HEK293 (cell line): Measurements from ENCODE around the gene MAEA.

Experiments used
- CTCF ChIA-PET: fragments of 350-600 bp; formaldehyde crosslinking; extraction: SDS; loops from one replicate; lab custom pipeline; 2021; ENCODE audit warnings: antibody characterized with exemption; lab: Yijun Ruan, JAX
- POLR2A ChIA-PET: fragments of 300-600 bp; formaldehyde crosslinking; extraction: SDS; loops from one replicate; lab custom pipeline; 2020; ENCODE audit warnings: antibody characterized with exemption, inconsistent platforms; lab: Yijun Ruan, JAX
- H3K27ac ChIP-seq: fragments of 200-500 bp; sonication (Bioruptor generic); 2 replicates; pipeline ENCODE4 v1.5.1; 2014; ENCODE audit warnings: low read depth, low read length, control low read depth, inconsistent platforms; ENCODE audit errors: extremely low read depth
- H3K36me3 ChIP-seq, 2 experiments: fragments of 200-500 bp in 1 of 2; sonication (Bioruptor generic) in 1 of 2; 1 replicate in 1 of 2; 2 replicates in 1 of 2; pipeline ENCODE4 v1.5.1; 2014 to 2017; ENCODE audit warnings: inconsistent platforms in 2 of 2, low read length in 2 of 2; ENCODE audit not compliant: control insufficient read depth in 2 of 2, insufficient read depth in 1 of 2
- H3K4me1 ChIP-seq: fragments of 200-500 bp; sonication (Bioruptor generic); 2 replicates; pipeline ENCODE4 v1.5.1; 2014; ENCODE audit warnings: mild to moderate bottlenecking, low read length, inconsistent platforms; ENCODE audit not compliant: control insufficient read depth, insufficient read depth
- H3K4me3 ChIP-seq: 2 replicates; pipeline ENCODE4 v1.5.1; 2011; ENCODE audit warnings: low read depth, mild to moderate bottlenecking, control low read depth, low read length, moderate library complexity
- H3K9me3 ChIP-seq: fragments of 200-500 bp; sonication (Bioruptor generic); 2 replicates; pipeline ENCODE4 v1.5.1; 2014; ENCODE audit warnings: low read depth, low read length, inconsistent platforms; ENCODE audit not compliant: control insufficient read depth, insufficient read depth
- ATF2 ChIP-seq: fragments of 450-650 bp; formaldehyde crosslinking; IDR thresholded peaks from 2 replicates; pipeline ENCODE4 v1.5.1; 2016; ENCODE audit warnings: missing biosample characterization, missing genetic modification characterization, low read depth
- GLI4 ChIP-seq: fragments of 450-650 bp; formaldehyde crosslinking; IDR thresholded peaks from 2 replicates; pipeline ENCODE4 v1.5.1; 2016; ENCODE audit warnings: missing biosample characterization, missing genetic modification characterization
- KLF16 ChIP-seq: fragments of 450-650 bp; formaldehyde crosslinking; IDR thresholded peaks from 2 replicates; pipeline ENCODE4 v1.5.1; 2017; ENCODE audit warnings: missing biosample characterization, missing genetic modification characterization
- PRDM6 ChIP-seq: fragments of 450-650 bp; formaldehyde crosslinking; IDR thresholded peaks from 2 replicates; pipeline ENCODE4 v1.5.1; 2017; ENCODE audit warnings: missing biosample characterization, missing genetic modification characterization
- REST ChIP-seq: fragments of 450-650 bp; formaldehyde crosslinking; IDR thresholded peaks from 2 replicates; pipeline ENCODE4 v1.5.1; 2016; ENCODE audit warnings: missing biosample characterization, missing genetic modification characterization
- SCRT1 ChIP-seq: fragments of 450-650 bp; formaldehyde crosslinking; IDR thresholded peaks from 2 replicates; pipeline ENCODE4 v1.5.1; 2016; ENCODE audit warnings: missing biosample characterization, missing genetic modification characterization, borderline replicate concordance
- ZBTB11 ChIP-seq: fragments of 450-650 bp; formaldehyde crosslinking; conservative IDR thresholded peaks from 2 replicates; pipeline ENCODE4 v1.5.1; 2016; ENCODE audit warnings: low read depth, missing biosample characterization, missing genetic modification characterization
- ZBTB21 ChIP-seq: fragments of 450-650 bp; formaldehyde crosslinking; IDR thresholded peaks from 2 replicates; pipeline ENCODE4 v1.5.1; 2017; ENCODE audit warnings: missing biosample characterization, missing genetic modification characterization
- ZNF157 ChIP-seq: fragments of 450-650 bp; formaldehyde crosslinking; IDR thresholded peaks from 2 replicates; pipeline ENCODE4 v1.5.1; 2016; ENCODE audit warnings: missing biosample characterization, missing genetic modification characterization
- ZNF223 ChIP-seq: fragments of 450-650 bp; formaldehyde crosslinking; IDR thresholded peaks from 2 replicates; pipeline ENCODE4 v1.5.1; 2016; ENCODE audit warnings: missing biosample characterization, missing genetic modification characterization
- ZNF248 ChIP-seq: fragments of 450-650 bp; formaldehyde crosslinking; IDR thresholded peaks from 2 replicates; pipeline ENCODE4 v1.5.1; 2017; ENCODE audit warnings: missing biosample characterization, missing genetic modification characterization
- ZNF302 ChIP-seq: fragments of 450-650 bp; formaldehyde crosslinking; IDR thresholded peaks from 2 replicates; pipeline ENCODE4 v1.5.1; 2016; ENCODE audit warnings: missing biosample characterization, missing genetic modification characterization, low read depth
- ZNF311 ChIP-seq: fragments of 450-650 bp; formaldehyde crosslinking; IDR thresholded peaks from 2 replicates; pipeline ENCODE4 v1.5.1; 2017; ENCODE audit warnings: missing biosample characterization, missing genetic modification characterization, borderline replicate concordance
- ZNF501 ChIP-seq: fragments of 450-650 bp; formaldehyde crosslinking; IDR thresholded peaks from 2 replicates; pipeline ENCODE4 v1.5.1; 2016; ENCODE audit warnings: missing biosample characterization, missing genetic modification characterization
- ZNF510 ChIP-seq: fragments of 450-650 bp; formaldehyde crosslinking; IDR thresholded peaks from 2 replicates; pipeline ENCODE4 v1.5.1; 2018; ENCODE audit warnings: mild to moderate bottlenecking, missing genetic modification characterization, missing biosample characterization; ENCODE audit not compliant: insufficient replicate concordance
- ZSCAN30 ChIP-seq: fragments of 450-650 bp; IDR thresholded peaks from 2 replicates; pipeline ENCODE4 v1.5.1; 2018; ENCODE audit warnings: missing biosample characterization, mild to moderate bottlenecking, missing genetic modification characterization, moderate library complexity
- TF ChIP-seq, protein P1 (sequence below): fragments of 450-650 bp; formaldehyde crosslinking; IDR thresholded peaks from 2 replicates; pipeline ENCODE4 v1.5.1; 2016; ENCODE audit warnings: missing biosample characterization, missing genetic modification characterization
- TF ChIP-seq, protein P2 (sequence below): fragments of 450-650 bp; formaldehyde crosslinking; optimal IDR thresholded peaks from 2 replicates; pipeline ENCODE3; 2016; ENCODE audit warnings: missing biosample characterization, mild to moderate bottlenecking, missing genetic modification characterization
- TF ChIP-seq, protein P3 (sequence below): fragments of 450-650 bp; formaldehyde crosslinking; IDR thresholded peaks from 2 replicates; pipeline ENCODE4 v1.5.1; 2016; ENCODE audit warnings: missing biosample characterization, missing genetic modification characterization

MAEA gene

DNA sequence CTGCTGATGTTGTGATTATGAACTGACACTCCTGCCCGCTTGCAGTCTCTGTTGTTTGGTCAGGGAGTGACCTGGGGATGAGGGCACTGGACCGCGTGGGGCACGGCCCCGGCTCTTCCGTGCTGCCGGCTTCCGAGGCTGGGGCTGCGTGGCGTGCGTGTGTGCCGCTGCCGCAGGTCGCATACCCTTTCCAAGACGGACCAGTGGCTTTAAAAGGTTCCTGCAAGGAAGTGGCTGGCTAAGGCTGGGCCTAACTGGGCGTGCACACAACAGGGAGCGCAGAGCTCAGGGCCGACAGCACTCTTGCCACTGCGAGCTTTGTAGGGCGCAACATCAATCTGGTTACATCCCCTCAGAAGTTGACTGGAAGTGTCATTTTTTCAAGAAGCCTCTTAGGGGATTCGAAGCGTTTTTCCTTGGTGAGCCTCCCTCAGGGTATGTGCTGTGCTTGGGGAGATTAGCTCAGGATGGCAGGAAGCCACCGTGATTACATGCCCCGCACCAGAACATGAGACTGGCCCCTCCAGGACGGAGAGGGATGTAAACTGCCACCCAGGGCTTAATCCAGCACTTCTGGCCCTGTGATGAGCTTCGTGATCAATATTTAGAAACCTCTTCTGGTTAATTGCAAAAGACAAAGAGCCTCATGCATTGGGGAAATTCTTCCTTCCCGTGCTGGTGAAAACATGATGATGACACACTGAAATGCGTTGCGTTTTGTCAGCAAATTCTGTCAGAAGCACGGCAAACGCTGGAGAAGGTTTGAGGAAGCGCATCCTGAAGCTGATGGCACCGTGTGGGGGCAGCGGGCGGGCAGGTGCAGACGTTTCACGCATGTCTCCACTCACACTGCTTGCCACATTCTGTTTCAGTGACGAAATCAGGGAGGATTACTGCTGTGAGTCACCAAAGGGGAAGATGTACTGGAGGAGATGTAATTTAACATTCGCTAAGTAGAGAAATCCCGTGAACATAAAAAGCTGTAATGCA lies 11.1 kb downstream of the MAEA start (continued):
- TF ChIP-seq, protein P1, sequence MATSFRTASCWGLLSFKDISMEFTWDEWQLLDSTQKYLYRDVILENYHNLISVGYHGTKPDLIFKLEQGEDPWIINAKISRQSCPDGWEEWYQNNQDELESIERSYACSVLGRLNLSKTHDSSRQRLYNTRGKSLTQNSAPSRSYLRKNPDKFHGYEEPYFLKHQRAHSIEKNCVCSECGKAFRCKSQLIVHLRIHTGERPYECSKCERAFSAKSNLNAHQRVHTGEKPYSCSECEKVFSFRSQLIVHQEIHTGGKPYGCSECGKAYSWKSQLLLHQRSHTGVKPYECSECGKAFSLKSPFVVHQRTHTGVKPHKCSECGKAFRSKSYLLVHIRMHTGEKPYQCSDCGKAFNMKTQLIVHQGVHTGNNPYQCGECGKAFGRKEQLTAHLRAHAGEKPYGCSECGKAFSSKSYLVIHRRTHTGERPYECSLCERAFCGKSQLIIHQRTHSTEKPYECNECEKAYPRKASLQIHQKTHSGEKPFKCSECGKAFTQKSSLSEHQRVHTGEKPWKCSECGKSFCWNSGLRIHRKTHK = no peak
- TF ChIP-seq ZNF223 (tag by site-specific recombination) = no peak
- no peak for TF ChIP-seq GLI4 (tag by site-specific recombination)
- no peak for TF ChIP-seq ZBTB11 (tag by site-specific recombination)
- TF ChIP-seq, protein P2, sequence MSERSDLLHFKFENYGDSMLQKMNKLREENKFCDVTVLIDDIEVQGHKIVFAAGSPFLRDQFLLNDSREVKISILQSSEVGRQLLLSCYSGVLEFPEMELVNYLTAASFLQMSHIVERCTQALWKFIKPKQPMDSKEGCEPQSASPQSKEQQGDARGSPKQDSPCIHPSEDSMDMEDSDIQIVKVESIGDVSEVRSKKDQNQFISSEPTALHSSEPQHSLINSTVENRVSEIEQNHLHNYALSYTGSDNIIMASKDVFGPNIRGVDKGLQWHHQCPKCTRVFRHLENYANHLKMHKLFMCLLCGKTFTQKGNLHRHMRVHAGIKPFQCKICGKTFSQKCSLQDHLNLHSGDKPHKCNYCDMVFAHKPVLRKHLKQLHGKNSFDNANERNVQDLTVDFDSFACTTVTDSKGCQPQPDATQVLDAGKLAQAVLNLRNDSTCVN (tag by site-specific recombination) = no peak
- TF ChIP-seq KLF16 (tag by site-specific recombination) = no peak
- TF ChIP-seq, all 188 proteins: peak for 0

GRCh38 chr4:1302159-1302558 lies 12.5 kb downstream of the MAEA start:
- Histone ChIP-seq H3K4me3 (no peak overlapping the region), H3K4me1 (no peaks in the 10 kb centered on the region), H3K36me3 (peaks cover 0 to 46% of the 10 kb centered on the region in 2 experiments; a peak in 2 of 3 replicates), H3K27ac (no peak overlapping the region), H3K9me3 (no peaks in the 10 kb centered on the region)
- CTCF ChIA-PET = no interaction called here
- POLR2A ChIA-PET = no interaction called here
- TF ChIP-seq ATF2 (tag by site-specific recombination) (no peak), ZSCAN30 (tag by site-specific recombination) (no peak), PRDM6 (tag by site-specific recombination) (no peak), ZNF510 (no peak), ZNF501 (no peak), ZNF157 (no peak), SCRT1 (tag by site-specific recombination) (no peak), ZNF302 (tag by site-specific recombination) (no peak), ZBTB21 (tag by site-specific recombination) (no peak), REST (tag by site-specific recombination) (no peak), ZNF311 (no peak), ZNF248 (tag by site-specific recombination) (no peak)
- TF ChIP-seq, protein P1 = no peak
- TF ChIP-seq, protein P3, sequence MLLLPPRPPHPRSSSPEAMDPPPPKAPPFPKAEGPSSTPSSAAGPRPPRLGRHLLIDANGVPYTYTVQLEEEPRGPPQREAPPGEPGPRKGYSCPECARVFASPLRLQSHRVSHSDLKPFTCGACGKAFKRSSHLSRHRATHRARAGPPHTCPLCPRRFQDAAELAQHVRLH = no peak
